AG09319 (cell line): ENCODE measurements around the gene PDCD7.

Experiments
- DNase-seq: peaks from one replicate; pipeline ENCODE4 v3.0.0-alpha.2; 2010; ENCODE audit warnings: low read depth; ENCODE audit errors: extremely low read depth
- CTCF ChIP-seq: IDR thresholded peaks from 2 replicates; pipeline ENCODE4 v1.5.1; 2011; ENCODE audit warnings: low read depth, mild to moderate bottlenecking, inconsistent platforms, low read length, moderate library complexity

Gene PDCD7

GRCh38 chr15:65115542-65115941 is 18.1 kb downstream of the PDCD7 start:
- no peak for DNase-seq

GRCh38 chr15:65115086-65115485 is 18.5 kb downstream of the PDCD7 start, which contains the start of gene UBAP1L:
UBAP1L (minus strand) TSS chr15:65115200; CDS start chr15:65106215, 8,985 bp downstream.
- DNase-seq = no peak
- no peak for TF ChIP-seq CTCF

More at GRCh38 chr15:65115542-65115941, 18.1 kb downstream of the PDCD7 start:
- no peak for TF ChIP-seq CTCF

- DNase-seq = no peak
- no peak for TF ChIP-seq CTCF
Measured at GRCh38 chr15:65110676-65111292, 22.8 kb downstream of the PDCD7 start.

- no peak for TF ChIP-seq CTCF
- DNase-seq = no peak
Measured at GRCh38 chr15:65106011-65106590, 27.5 kb downstream of the PDCD7 start.

GRCh38 chr15:65105038-65105437 is 28.6 kb downstream of the PDCD7 start:
- no peak for TF ChIP-seq CTCF

GRCh38 chr15:65102912-65103311 is 30.7 kb downstream of the PDCD7 start:
- DNase-seq = no peak
- TF ChIP-seq CTCF = no peak

More at GRCh38 chr15:65105038-65105437, 28.6 kb downstream of the PDCD7 start:
- no peak for DNase-seq

GRCh38 chr15:65101891-65102708 is 31.5 kb downstream of the PDCD7 start:
- no peak for DNase-seq

More at GRCh38 chr15:65101891-65102708, 31.5 kb downstream of the PDCD7 start:
- no peak for TF ChIP-seq CTCF
